WTC11 (cell line): ENCODE data around the gene TXNRD1. TPM values are rescaled to one million over a fixed set of nuclear protein-coding genes. Genes with fewer than 3 reads are reported as not detected.

Source experiments
- ATAC-seq: fragments of 200-7000 bp; cut with Tn5 transposase; 2 replicates; pipeline ENCODE4 v1.10.0; 2021; ENCODE audit warnings: mild to moderate bottlenecking, moderate library complexity
- CTCF ChIA-PET: fragments of 300-600 bp; sonication (Branson Sonifier 250); formaldehyde crosslinking; loops from one replicate; lab custom pipeline; 2021; ENCODE audit warnings: antibody characterized with exemption; lab: Charles Lee
- POLR2A ChIA-PET: fragments of 350-600 bp; sonication (Branson Sonifier 250); formaldehyde crosslinking; loops from one replicate; lab custom pipeline; 2021; ENCODE audit warnings: antibody characterized with exemption; lab: Charles Lee
- DNase-seq: peaks from one replicate; pipeline ENCODE4 v3.0.0; 2021; ENCODE audit warnings: low spot score
- H3K27ac Mint-ChIP-seq: 2 replicates; pipeline ENCODE4 v1.8.0; 2021; ENCODE audit warnings: mixed read lengths
- H3K27me3 Mint-ChIP-seq: 2 replicates; pipeline ENCODE4 v1.8.0; 2021; ENCODE audit warnings: low read depth, mild to moderate bottlenecking, moderate library complexity, mixed read lengths
- H3K36me3 Mint-ChIP-seq: 2 replicates; pipeline ENCODE4 v1.8.0; 2021; ENCODE audit warnings: mixed read lengths
- H3K4me1 Mint-ChIP-seq: 2 replicates; pipeline ENCODE4 v1.8.0; 2022; ENCODE audit warnings: mixed read lengths
- H3K4me3 Mint-ChIP-seq: 2 replicates; pipeline ENCODE4 v1.8.0; 2021; ENCODE audit warnings: mild to moderate bottlenecking, moderate library complexity, mixed read lengths
- H3K9me3 Mint-ChIP-seq: 2 replicates; pipeline ENCODE4 v1.8.0; 2021; ENCODE audit warnings: mixed read lengths
- ATF1 ChIP-seq: sonication (generic); formaldehyde crosslinking; IDR thresholded peaks from 2 replicates; pipeline ENCODE4 v1.8.1; 2023; ENCODE audit warnings: mild to moderate bottlenecking, moderate library complexity, missing genetic modification reagents
- FOXP4 ChIP-seq: sonication (generic); formaldehyde crosslinking; IDR thresholded peaks from 2 replicates; pipeline ENCODE4 v1.8.0; 2022; ENCODE audit warnings: mild to moderate bottlenecking, missing genetic modification reagents
- JAZF1 ChIP-seq: fragments of 250-450 bp; sonication (Bioruptor Pico); IDR thresholded peaks from 2 replicates; pipeline ENCODE4 v1.9.0; 2021; ENCODE audit warnings: moderate library complexity, mild to moderate bottlenecking, inconsistent platforms
- MXD4 ChIP-seq: fragments of 250-450 bp; sonication (Bioruptor Pico); IDR thresholded peaks from 2 replicates; pipeline ENCODE4 v1.8.0; 2021; ENCODE audit warnings: mild to moderate bottlenecking, moderate library complexity, borderline replicate concordance
- NFYB ChIP-seq: sonication (generic); formaldehyde crosslinking; conservative IDR thresholded peaks from 2 replicates; pipeline ENCODE4 v1.8.0; 2022; ENCODE audit warnings: low read depth, missing genetic modification reagents
- NR3C1 ChIP-seq: sonication (generic); formaldehyde crosslinking; conservative IDR thresholded peaks from 2 replicates; pipeline ENCODE4 v1.8.1; 2023; ENCODE audit warnings: low read depth, mild to moderate bottlenecking, missing genetic modification reagents
- SMAD4 ChIP-seq: sonication (generic); formaldehyde crosslinking; IDR thresholded peaks from 2 replicates; pipeline ENCODE4 v1.8.0; 2022; ENCODE audit warnings: mild to moderate bottlenecking, missing genetic modification reagents
- ZNF416 ChIP-seq: fragments of 250-450 bp; sonication (Bioruptor Pico); IDR thresholded peaks from 2 replicates; pipeline ENCODE4 v1.9.0; 2021; ENCODE audit warnings: mild to moderate bottlenecking, inconsistent platforms
- ZNF512 ChIP-seq: sonication (generic); formaldehyde crosslinking; IDR thresholded peaks from 2 replicates; pipeline ENCODE4 v1.8.1; 2022; ENCODE audit warnings: missing genetic modification reagents, borderline replicate concordance
- ZNF671 ChIP-seq: fragments of 250-450 bp; sonication (Bioruptor Pico); IDR thresholded peaks from 2 replicates; pipeline ENCODE4 v1.8.0; 2021; ENCODE audit warnings: mild to moderate bottlenecking
- total RNA-seq: library from RNA; stranded (reverse); gene quantifications from 3 replicates; pipeline ENCODE4 v1.2.3, GENCODE V29; 2021
- TF ChIP-seq, protein P1 (sequence below): sonication (generic); formaldehyde crosslinking; IDR thresholded peaks from 2 replicates; pipeline ENCODE4 v1.8.1; 2023; ENCODE audit warnings: mild to moderate bottlenecking, missing genetic modification reagents
- TF ChIP-seq, protein P2 (sequence below): sonication (generic); formaldehyde crosslinking; IDR thresholded peaks from 2 replicates; pipeline ENCODE4 v1.8.1; 2023; ENCODE audit warnings: mild to moderate bottlenecking, moderate library complexity, missing genetic modification reagents
- TF ChIP-seq, protein P3 (sequence below): fragments of 250-450 bp; sonication (Bioruptor Pico); IDR thresholded peaks from 2 replicates; pipeline ENCODE4 v2.1.2; 2022; ENCODE audit warnings: mild to moderate bottlenecking, moderate library complexity
- TF ChIP-seq, protein P4 (sequence below): fragments of 250-450 bp; sonication (Bioruptor Pico); IDR thresholded peaks from 2 replicates; pipeline ENCODE4 v1.8.0; 2021; ENCODE audit warnings: mild to moderate bottlenecking

The TXNRD1 gene
- total RNA-seq, 1 experiment from 2014 or later = 113 TPM

DNA sequence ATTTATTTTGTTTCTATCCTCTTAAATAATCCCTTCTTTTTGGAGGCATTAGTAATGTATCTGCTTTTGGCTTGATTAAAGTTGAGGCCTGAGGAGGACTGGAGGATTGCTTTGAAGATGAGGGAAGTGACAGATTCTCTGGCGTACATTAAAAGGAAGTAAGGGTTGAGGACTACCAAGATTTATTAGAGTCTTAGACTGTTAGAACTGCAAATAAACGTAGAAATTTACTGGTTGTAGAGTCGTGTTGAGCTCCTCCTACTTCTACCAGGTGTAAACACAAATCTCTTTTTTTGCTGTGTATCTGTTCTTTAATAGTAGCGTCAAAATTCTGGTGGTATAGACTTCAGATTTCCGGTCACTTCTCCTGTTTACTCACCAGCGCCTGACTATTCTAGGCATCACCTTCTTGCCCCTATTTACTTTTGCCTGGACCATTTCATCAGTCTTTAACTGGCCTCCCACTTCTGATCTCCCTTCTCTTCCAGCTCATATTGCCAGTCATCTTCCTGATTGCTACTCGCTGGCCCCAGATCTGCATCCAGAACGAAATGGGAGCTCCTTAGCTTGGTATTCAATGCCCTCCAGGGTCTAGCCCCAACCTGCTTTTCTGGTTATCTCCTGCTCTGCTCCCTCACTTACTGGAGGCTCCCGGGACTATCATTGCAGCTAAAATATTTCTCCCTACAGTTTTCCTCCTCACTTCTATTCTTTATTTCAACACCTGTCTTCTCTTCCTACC lies 79.5 kb downstream of the TXNRD1 start:
- DNase-seq = no peak
- CTCF ChIA-PET = interaction anchor here (1.6 kb wide), 2 partner anchors 79 to 93 kb away, joined by 3 to 5 read pairs; partner anchors contain the start of gene TXNRD1
- Mint-ChIP-seq H3K27me3 (no peaks in the 10 kb centered on the region), H3K4me1 (peaks cover 43% of the 10 kb centered on the region)
- TF ChIP-seq FOXP4 (CRISPR knock-in tag) (no peak), NR3C1 (CRISPR knock-in tag) (no peak), MXD4 (CRISPR knock-in tag) (no peak), ATF1 (no peak), SMAD4 (CRISPR knock-in tag) (no peak), ZNF512 (CRISPR knock-in tag) (no peak), ZNF671 (CRISPR knock-in tag) (no peak), NFYB (no peak), ZNF416 (no peak)
- TF ChIP-seq, protein P1, sequence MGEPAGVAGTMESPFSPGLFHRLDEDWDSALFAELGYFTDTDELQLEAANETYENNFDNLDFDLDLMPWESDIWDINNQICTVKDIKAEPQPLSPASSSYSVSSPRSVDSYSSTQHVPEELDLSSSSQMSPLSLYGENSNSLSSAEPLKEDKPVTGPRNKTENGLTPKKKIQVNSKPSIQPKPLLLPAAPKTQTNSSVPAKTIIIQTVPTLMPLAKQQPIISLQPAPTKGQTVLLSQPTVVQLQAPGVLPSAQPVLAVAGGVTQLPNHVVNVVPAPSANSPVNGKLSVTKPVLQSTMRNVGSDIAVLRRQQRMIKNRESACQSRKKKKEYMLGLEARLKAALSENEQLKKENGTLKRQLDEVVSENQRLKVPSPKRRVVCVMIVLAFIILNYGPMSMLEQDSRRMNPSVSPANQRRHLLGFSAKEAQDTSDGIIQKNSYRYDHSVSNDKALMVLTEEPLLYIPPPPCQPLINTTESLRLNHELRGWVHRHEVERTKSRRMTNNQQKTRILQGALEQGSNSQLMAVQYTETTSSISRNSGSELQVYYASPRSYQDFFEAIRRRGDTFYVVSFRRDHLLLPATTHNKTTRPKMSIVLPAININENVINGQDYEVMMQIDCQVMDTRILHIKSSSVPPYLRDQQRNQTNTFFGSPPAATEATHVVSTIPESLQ (CRISPR knock-in tag) = no peak
- TF ChIP-seq, protein P2, sequence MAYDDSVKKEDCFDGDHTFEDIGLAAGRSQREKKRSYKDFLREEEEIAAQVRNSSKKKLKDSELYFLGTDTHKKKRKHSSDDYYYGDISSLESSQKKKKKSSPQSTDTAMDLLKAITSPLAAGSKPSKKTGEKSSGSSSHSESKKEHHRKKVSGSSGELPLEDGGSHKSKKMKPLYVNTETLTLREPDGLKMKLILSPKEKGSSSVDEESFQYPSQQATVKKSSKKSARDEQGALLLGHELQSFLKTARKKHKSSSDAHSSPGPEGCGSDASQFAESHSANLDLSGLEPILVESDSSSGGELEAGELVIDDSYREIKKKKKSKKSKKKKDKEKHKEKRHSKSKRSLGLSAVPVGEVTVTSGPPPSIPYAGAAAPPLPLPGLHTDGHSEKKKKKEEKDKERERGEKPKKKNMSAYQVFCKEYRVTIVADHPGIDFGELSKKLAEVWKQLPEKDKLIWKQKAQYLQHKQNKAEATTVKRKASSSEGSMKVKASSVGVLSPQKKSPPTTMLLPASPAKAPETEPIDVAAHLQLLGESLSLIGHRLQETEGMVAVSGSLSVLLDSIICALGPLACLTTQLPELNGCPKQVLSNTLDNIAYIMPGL (CRISPR knock-in tag) = no peak
- TF ChIP-seq, all 79 proteins: peak for 0
- Mint-ChIP-seq H3K9me3 (no peaks in the 10 kb centered on the region), H3K27ac (peak overlapping the region; percentile 54), H3K4me3 (no peak overlapping the region), H3K36me3 (peaks cover 48% of the 10 kb centered on the region)
- POLR2A ChIA-PET = no interaction called here
- ATAC-seq = no peak; the same call in 1 of the 2 replicates

- ChIA-PET CTCF (interaction anchor here (1.6 kb wide), 1 partner anchor 80 kb away, joined by 5 read pairs; the partner anchor contains the start of gene TXNRD1), POLR2A (no interaction called here)
- no peak overlapping the region for H3K27ac Mint-ChIP-seq
- no peak overlapping the region for H3K4me3 Mint-ChIP-seq
- TF ChIP-seq, protein P3, sequence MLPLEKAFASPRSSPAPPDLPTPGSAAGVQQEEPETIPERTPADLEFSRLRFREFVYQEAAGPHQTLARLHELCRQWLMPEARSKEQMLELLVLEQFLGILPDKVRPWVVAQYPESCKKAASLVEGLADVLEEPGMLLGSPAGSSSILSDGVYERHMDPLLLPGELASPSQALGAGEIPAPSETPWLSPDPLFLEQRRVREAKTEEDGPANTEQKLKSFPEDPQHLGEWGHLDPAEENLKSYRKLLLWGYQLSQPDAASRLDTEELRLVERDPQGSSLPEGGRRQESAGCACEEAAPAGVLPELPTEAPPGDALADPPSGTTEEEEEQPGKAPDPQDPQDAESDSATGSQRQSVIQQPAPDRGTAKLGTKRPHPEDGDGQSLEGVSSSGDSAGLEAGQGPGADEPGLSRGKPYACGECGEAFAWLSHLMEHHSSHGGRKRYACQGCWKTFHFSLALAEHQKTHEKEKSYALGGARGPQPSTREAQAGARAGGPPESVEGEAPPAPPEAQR (CRISPR knock-in tag) = no peak
- TF ChIP-seq JAZF1 (CRISPR knock-in tag) = no peak
- TF ChIP-seq NR3C1 (CRISPR knock-in tag) = no peak
- TF ChIP-seq, protein P4, sequence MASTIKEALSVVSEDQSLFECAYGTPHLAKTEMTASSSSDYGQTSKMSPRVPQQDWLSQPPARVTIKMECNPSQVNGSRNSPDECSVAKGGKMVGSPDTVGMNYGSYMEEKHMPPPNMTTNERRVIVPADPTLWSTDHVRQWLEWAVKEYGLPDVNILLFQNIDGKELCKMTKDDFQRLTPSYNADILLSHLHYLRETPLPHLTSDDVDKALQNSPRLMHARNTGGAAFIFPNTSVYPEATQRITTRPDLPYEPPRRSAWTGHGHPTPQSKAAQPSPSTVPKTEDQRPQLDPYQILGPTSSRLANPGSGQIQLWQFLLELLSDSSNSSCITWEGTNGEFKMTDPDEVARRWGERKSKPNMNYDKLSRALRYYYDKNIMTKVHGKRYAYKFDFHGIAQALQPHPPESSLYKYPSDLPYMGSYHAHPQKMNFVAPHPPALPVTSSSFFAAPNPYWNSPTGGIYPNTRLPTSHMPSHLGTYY = no peak
- H3K9me3 Mint-ChIP-seq = no peaks in the 10 kb centered on the region
- H3K4me1 Mint-ChIP-seq = peaks cover 45% of the 10 kb centered on the region
- H3K36me3 Mint-ChIP-seq = peaks cover 45% of the 10 kb centered on the region
- DNase-seq (no peak), ATAC-seq (no peak)
- no peaks in the 10 kb centered on the region for H3K27me3 Mint-ChIP-seq
Measured at GRCh38 chr12:104295954-104296353, 80.4 kb downstream of the TXNRD1 start.
